ENCODE measurements around the gene TP73. TPM values are rescaled to one million over a fixed set of nuclear protein-coding genes. Genes with fewer than 3 reads are reported as not detected.

TP73 gene
- total and polyA plus RNA-seq, 4 donors, result 0.30 to 3.0 (median 1.2) TPM

- H3K4me1 ChIP-seq (ENCODE audit: control insufficient read depth, insufficient read depth, low read length), result peaks cover 20% of the 10 kb centered on the region
- H3K9me3 ChIP-seq (ENCODE audit: control insufficient read depth, insufficient read depth, low read length), result no peaks in the 10 kb centered on the region
- no peaks in the 10 kb centered on the region for H3K36me3 ChIP-seq (ENCODE audit: control insufficient read depth, insufficient read depth, low read length)
- no peak overlapping the region for H3K4me3 ChIP-seq (ENCODE audit: low read depth, low read length)
- WGBS (ENCODE audit: insufficient coverage), result 88% methylated on average over 15 of the region's 15 CpGs
- H3K27ac ChIP-seq (ENCODE audit: low read depth, low read length), result no peak overlapping the region
- no peak for DNase-seq (ENCODE audit: low read depth in 4 of 6, low spot score in 6 of 6)
- H3K27me3 ChIP-seq (ENCODE audit: control insufficient read depth, insufficient read depth, low read length), result peaks cover 5% of the 10 kb centered on the region
Observed at GRCh38 chr1:3670823-3671265, 18.5 kb downstream of the TP73 start.

GRCh38 chr1:3671371-3672180 is 19.3 kb downstream of the TP73 start:
- 46% methylated on average over 29 of the region's 29 CpGs for WGBS (ENCODE audit: insufficient coverage)
- peaks cover 20% of the 10 kb centered on the region for H3K4me1 ChIP-seq (ENCODE audit: control insufficient read depth, insufficient read depth, low read length)
- H3K27ac ChIP-seq (ENCODE audit: low read depth, low read length), result no peak overlapping the region
- no peak overlapping the region for H3K4me3 ChIP-seq (ENCODE audit: low read depth, low read length)
- H3K9me3 ChIP-seq (ENCODE audit: control insufficient read depth, insufficient read depth, low read length), result no peaks in the 10 kb centered on the region
- H3K36me3 ChIP-seq (ENCODE audit: control insufficient read depth, insufficient read depth, low read length), result no peaks in the 10 kb centered on the region
- no peak for DNase-seq (ENCODE audit: low read depth in 4 of 6, low spot score in 6 of 6)
- H3K27me3 ChIP-seq (ENCODE audit: control insufficient read depth, insufficient read depth, low read length), result peaks cover 2% of the 10 kb centered on the region

- no peak overlapping the region for H3K4me3 ChIP-seq (ENCODE audit: low read depth, low read length)
- no peaks in the 10 kb centered on the region for H3K27me3 ChIP-seq (ENCODE audit: control insufficient read depth, insufficient read depth, low read length)
- DNase-seq (ENCODE audit: low read depth in 4 of 6, low spot score in 6 of 6), result no peak
- no peaks in the 10 kb centered on the region for H3K9me3 ChIP-seq (ENCODE audit: control insufficient read depth, insufficient read depth, low read length)
- H3K36me3 ChIP-seq (ENCODE audit: control insufficient read depth, insufficient read depth, low read length), result no peaks in the 10 kb centered on the region
- WGBS (ENCODE audit: insufficient coverage), result 77% methylated on average over 21 of the region's 21 CpGs
- peaks cover 20% of the 10 kb centered on the region for H3K4me1 ChIP-seq (ENCODE audit: control insufficient read depth, insufficient read depth, low read length)
- H3K27ac ChIP-seq (ENCODE audit: low read depth, low read length), result no peak overlapping the region
Observed at GRCh38 chr1:3672231-3672970, 20.1 kb downstream of the TP73 start.

GRCh38 chr1:3672971-3673361 is 20.6 kb downstream of the TP73 start:
- no peak overlapping the region for H3K27ac ChIP-seq (ENCODE audit: low read depth, low read length)
- H3K4me1 ChIP-seq (ENCODE audit: control insufficient read depth, insufficient read depth, low read length), result peaks cover 20% of the 10 kb centered on the region
- no peak for DNase-seq (ENCODE audit: low read depth in 4 of 6, low spot score in 6 of 6)
- no peaks in the 10 kb centered on the region for H3K9me3 ChIP-seq (ENCODE audit: control insufficient read depth, insufficient read depth, low read length)
- no peaks in the 10 kb centered on the region for H3K27me3 ChIP-seq (ENCODE audit: control insufficient read depth, insufficient read depth, low read length)
- H3K4me3 ChIP-seq (ENCODE audit: low read depth, low read length), result no peak overlapping the region
- 85% methylated on average over 16 of the region's 17 CpGs for WGBS (ENCODE audit: insufficient coverage)
- no peaks in the 10 kb centered on the region for H3K36me3 ChIP-seq (ENCODE audit: control insufficient read depth, insufficient read depth, low read length)

GRCh38 chr1:3673381-3674099 is 21.2 kb downstream of the TP73 start:
- Histone ChIP-seq H3K27me3 (ENCODE audit: control insufficient read depth, insufficient read depth, low read length) (no peaks in the 10 kb centered on the region), H3K36me3 (ENCODE audit: control insufficient read depth, insufficient read depth, low read length) (no peaks in the 10 kb centered on the region), H3K4me1 (ENCODE audit: control insufficient read depth, insufficient read depth, low read length) (peaks cover 24% of the 10 kb centered on the region), H3K4me3 (ENCODE audit: low read depth, low read length) (no peak overlapping the region), H3K27ac (ENCODE audit: low read depth, low read length) (no peak overlapping the region), H3K9me3 (ENCODE audit: control insufficient read depth, insufficient read depth, low read length) (no peaks in the 10 kb centered on the region)
- 89% methylated on average over 25 of the region's 25 CpGs for WGBS (ENCODE audit: insufficient coverage)
- DNase-seq (ENCODE audit: low read depth in 4 of 6, low spot score in 6 of 6), result no peak

- H3K36me3 ChIP-seq (ENCODE audit: control insufficient read depth, insufficient read depth, low read length), result no peaks in the 10 kb centered on the region
- H3K27ac ChIP-seq (ENCODE audit: low read depth, low read length), result no peak overlapping the region
- no peaks in the 10 kb centered on the region for H3K9me3 ChIP-seq (ENCODE audit: control insufficient read depth, insufficient read depth, low read length)
- H3K27me3 ChIP-seq (ENCODE audit: control insufficient read depth, insufficient read depth, low read length), result no peaks in the 10 kb centered on the region
- WGBS (ENCODE audit: insufficient coverage), result 46% methylated on average over 29 of the region's 30 CpGs
- H3K4me1 ChIP-seq (ENCODE audit: control insufficient read depth, insufficient read depth, low read length), result peaks cover 18% of the 10 kb centered on the region
- H3K4me3 ChIP-seq (ENCODE audit: low read depth, low read length), result no peak overlapping the region
- DNase-seq (ENCODE audit: low read depth in 4 of 6, low spot score in 6 of 6), result no peak
Observed at GRCh38 chr1:3674100-3675094, 22.1 kb downstream of the TP73 start.

GRCh38 chr1:3675436-3675835 is 23.1 kb downstream of the TP73 start:
- no peaks in the 10 kb centered on the region for H3K27me3 ChIP-seq (ENCODE audit: control insufficient read depth, insufficient read depth, low read length)
- DNase-seq (ENCODE audit: low read depth in 4 of 6, low spot score in 6 of 6), result no peak
- no peak overlapping the region for H3K27ac ChIP-seq (ENCODE audit: low read depth, low read length)
- WGBS (ENCODE audit: insufficient coverage), result 69% methylated on average over 10 of the region's 11 CpGs
- no peaks in the 10 kb centered on the region for H3K9me3 ChIP-seq (ENCODE audit: control insufficient read depth, insufficient read depth, low read length)
- H3K4me1 ChIP-seq (ENCODE audit: control insufficient read depth, insufficient read depth, low read length), result peaks cover 17% of the 10 kb centered on the region
- no peaks in the 10 kb centered on the region for H3K36me3 ChIP-seq (ENCODE audit: control insufficient read depth, insufficient read depth, low read length)
- H3K4me3 ChIP-seq (ENCODE audit: low read depth, low read length), result no peak overlapping the region

GRCh38 chr1:3676581-3677470 is 24.5 kb downstream of the TP73 start:
- DNase-seq (ENCODE audit: low read depth in 4 of 6, low spot score in 6 of 6), result no peak
- Histone ChIP-seq H3K9me3 (ENCODE audit: control insufficient read depth, insufficient read depth, low read length) (no peaks in the 10 kb centered on the region), H3K36me3 (ENCODE audit: control insufficient read depth, insufficient read depth, low read length) (no peaks in the 10 kb centered on the region), H3K4me3 (ENCODE audit: low read depth, low read length) (no peak overlapping the region), H3K4me1 (ENCODE audit: control insufficient read depth, insufficient read depth, low read length) (peaks cover 17% of the 10 kb centered on the region), H3K27me3 (ENCODE audit: control insufficient read depth, insufficient read depth, low read length) (no peaks in the 10 kb centered on the region), H3K27ac (ENCODE audit: low read depth, low read length) (no peak overlapping the region)
- WGBS (ENCODE audit: insufficient coverage), result 79% methylated on average over 20 of the region's 22 CpGs

All from spinal cord (tissue), 10 donors.